Measurements from ENCODE around the gene TBX4.

The TBX4 gene

GRCh38 chr17:61455324-61456060 lies 3.3 kb downstream of the TBX4 start:
- no peak for DNase-seq

GRCh38 chr17:61456061-61456681 lies 3.9 kb downstream of the TBX4 start:
- no peak for DNase-seq

GRCh38 chr17:61456688-61457225 lies 4.5 kb downstream of the TBX4 start:
- DNase-seq = no peak

GRCh38 chr17:61457226-61457983 lies 5.2 kb downstream of the TBX4 start:
- DNase-seq = no peak

- DNase-seq = no peak
These were observed 5.8 kb downstream of the TBX4 start for GRCh38 chr17:61458000-61458399.

- peak; percentile 67 for DNase-seq
These were observed 6.4 kb downstream of the TBX4 start for GRCh38 chr17:61458421-61459141.

- no peak for DNase-seq
These were observed 7.1 kb downstream of the TBX4 start for GRCh38 chr17:61459142-61459809.

GRCh38 chr17:61459939-61460718 lies 7.9 kb downstream of the TBX4 start:
- DNase-seq = no peak

- no peak for DNase-seq
These were observed 8.8 kb downstream of the TBX4 start for GRCh38 chr17:61460796-61461585.

GRCh38 chr17:61461586-61461966 lies 9.4 kb downstream of the TBX4 start:
- DNase-seq = no peak

- no peak for DNase-seq
These were observed 9.9 kb downstream of the TBX4 start for GRCh38 chr17:61461967-61462718.

- DNase-seq = no peak
These were observed 10.6 kb downstream of the TBX4 start for GRCh38 chr17:61462719-61463315.

- DNase-seq = no peak
These were observed 11.3 kb downstream of the TBX4 start for GRCh38 chr17:61463316-61464129.

- DNase-seq = no peak
These were observed 12.1 kb downstream of the TBX4 start for GRCh38 chr17:61464130-61464842.

GRCh38 chr17:61464843-61465180 lies 12.6 kb downstream of the TBX4 start:
- DNase-seq = no peak

- DNase-seq = no peak
These were observed 13.5 kb downstream of the TBX4 start for GRCh38 chr17:61465550-61466237.

GRCh38 chr17:61466246-61466645 lies 14.0 kb downstream of the TBX4 start:
- DNase-seq = no peak

Measured in inflammatory macrophage treated with lipopolysaccharide for 4 hours (primary cell).